AG09309 (cell line): ENCODE results near the gene ST3GAL6.
A peak's percentile ranks its signal among the peaks of the same experiment; 100 is the strongest.

Experiments
- DNase-seq: peaks from one replicate; pipeline ENCODE4 v3.0.0-alpha.2; 2010; ENCODE audit warnings: low read depth
- H3K4me3 ChIP-seq: 2 replicates; pipeline ENCODE4 v1.5.1; 2011; ENCODE audit warnings: mild to moderate bottlenecking, low read depth, low read length, moderate library complexity; ENCODE audit not compliant: control insufficient read depth
- CTCF ChIP-seq: IDR thresholded peaks from 2 replicates; pipeline ENCODE4 v1.5.1; 2011; ENCODE audit warnings: mild to moderate bottlenecking, low read depth, low read length, inconsistent platforms; ENCODE audit not compliant: insufficient read depth, control insufficient read depth; ENCODE audit errors: missing control alignments

The ST3GAL6 gene

GRCh38 chr3:98807561-98807960, 44.4 kb downstream of the ST3GAL6 start:
- TF ChIP-seq CTCF, result no peak
- H3K4me3 ChIP-seq, result no peak overlapping the region
- DNase-seq, result no peak

GRCh38 chr3:98808071-98808470, 44.9 kb downstream of the ST3GAL6 start:
- no peak for TF ChIP-seq CTCF
- no peak overlapping the region for H3K4me3 ChIP-seq
- no peak for DNase-seq

GRCh38 chr3:98809557-98809956, 46.4 kb downstream of the ST3GAL6 start:
- no peak for DNase-seq
- H3K4me3 ChIP-seq, result no peak overlapping the region
- TF ChIP-seq CTCF, result no peak

- DNase-seq, result no peak
- no peak for TF ChIP-seq CTCF
- H3K4me3 ChIP-seq, result no peak overlapping the region
Measured at GRCh38 chr3:98811048-98811447, 47.9 kb downstream of the ST3GAL6 start.

- H3K4me3 ChIP-seq, result no peak overlapping the region
- DNase-seq, result no peak
- peak; percentile 41 for TF ChIP-seq CTCF
Measured at GRCh38 chr3:98812851-98813374, 49.8 kb downstream of the ST3GAL6 start.

GRCh38 chr3:98814817-98815420, 51.8 kb downstream of the ST3GAL6 start:
- TF ChIP-seq CTCF, result no peak
- no peak overlapping the region for H3K4me3 ChIP-seq
- no peak for DNase-seq
